ENCODE measurements around the gene STOML1.
"Not testable (repeated sequence)": the region's sequence is repeated elsewhere in the genome, so short reads cannot be mapped to it uniquely, and the experiment has no call there.

STOML1 gene

GRCh38 chr15:73986776-73987056 is 5.4 kb downstream of the STOML1 start:
- DNase-seq (ENCODE audit: low read depth) = no peak

GRCh38 chr15:73986055-73986775 is 5.9 kb downstream of the STOML1 start:
- no peak for DNase-seq (ENCODE audit: low read depth)

DNA sequence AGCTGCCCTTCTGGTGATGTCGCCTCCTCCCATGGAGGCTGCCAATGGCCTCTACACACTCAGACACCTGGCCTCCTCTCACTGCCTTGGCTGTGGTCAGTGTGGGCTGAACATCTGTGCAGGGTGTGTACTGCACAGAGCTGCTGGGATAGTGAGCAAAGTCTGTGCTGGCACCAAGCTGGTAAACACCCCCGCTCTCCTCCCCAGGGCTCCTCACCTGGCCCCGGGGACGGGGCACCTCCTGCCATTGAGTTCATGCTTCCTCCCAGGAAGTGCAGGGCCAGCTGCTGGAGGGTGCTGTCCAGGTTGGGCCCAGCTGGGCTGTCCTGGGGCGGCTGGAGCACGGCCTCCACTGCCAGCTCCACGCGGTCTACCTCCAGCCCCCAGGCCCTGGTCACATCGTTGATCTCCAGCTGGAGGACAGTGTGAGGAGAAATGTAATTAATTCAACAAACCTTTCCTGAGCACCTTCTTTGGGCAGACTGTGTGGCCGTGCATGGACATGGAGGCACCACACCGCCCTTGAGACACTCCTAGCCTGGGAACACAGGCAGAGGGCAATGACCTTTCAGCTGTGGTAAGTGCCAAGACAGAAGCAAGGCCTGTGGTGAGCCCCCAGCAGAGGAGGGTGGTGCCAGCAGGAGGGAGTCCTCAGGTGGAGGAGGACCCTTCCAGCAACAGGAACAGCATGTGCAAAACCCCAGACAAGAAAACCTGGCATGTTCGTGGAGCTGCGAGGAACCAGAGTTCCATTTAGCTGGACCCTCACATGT is 6.8 kb downstream of the STOML1 start:
- DNase-seq (ENCODE audit: low read depth) = no peak

DNA sequence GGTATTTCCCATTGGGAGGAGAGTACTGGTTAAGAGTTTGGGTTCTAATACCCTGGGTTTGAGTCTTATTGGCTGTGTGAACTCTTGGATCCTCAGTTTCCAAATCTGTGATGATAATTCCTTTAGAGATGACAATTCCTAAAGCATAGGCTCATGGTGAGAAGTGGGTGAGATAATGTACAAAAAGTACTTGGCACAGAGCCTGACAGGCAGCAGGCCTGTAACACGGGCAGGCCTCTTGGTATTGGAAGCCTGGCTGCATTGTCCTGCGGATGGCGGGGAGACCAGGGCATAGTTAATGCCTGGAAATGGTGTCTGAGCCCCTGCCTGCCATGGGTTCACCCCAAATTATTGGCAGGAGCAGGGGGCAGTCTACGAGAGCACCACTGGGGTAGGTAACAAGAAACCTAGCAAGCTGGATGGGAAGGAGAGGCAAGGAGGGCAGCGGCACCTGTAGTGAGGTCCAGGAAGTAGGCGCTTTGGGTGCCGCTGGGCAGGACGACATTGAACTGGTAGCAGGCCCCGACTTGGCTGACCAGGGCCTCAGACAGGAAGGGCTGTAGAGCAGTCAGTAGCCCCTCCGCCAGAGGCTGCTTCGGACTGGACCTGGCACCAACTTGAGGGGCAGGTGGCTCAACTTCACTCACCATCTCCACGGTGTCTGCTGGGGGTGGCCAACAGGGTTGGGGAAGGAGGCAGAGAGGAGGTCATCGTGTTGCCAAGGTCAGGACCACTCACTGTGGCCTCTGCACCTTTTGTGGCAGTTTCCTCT is 7.7 kb downstream of the STOML1 start:
- no peak for DNase-seq (ENCODE audit: low read depth)

DNA sequence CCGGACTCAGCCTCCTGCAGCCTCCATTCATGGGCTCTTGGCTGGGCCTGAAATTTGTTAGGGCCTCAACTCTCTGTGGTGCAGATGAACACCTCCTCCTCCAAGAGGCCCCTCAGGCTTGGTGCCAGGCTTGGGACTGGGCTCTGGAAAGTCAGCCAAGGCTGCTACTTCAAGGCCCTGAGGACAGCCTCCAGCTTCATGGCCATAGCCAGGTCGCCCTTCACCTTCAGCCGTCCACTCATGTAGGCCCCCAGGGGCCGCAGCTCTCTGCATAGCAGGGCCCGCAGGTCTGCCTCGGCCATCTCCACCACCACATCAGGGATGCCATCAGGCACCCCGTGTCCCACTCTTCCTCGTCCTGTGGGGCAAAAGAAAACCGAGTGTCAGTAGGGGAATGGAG is 8.3 kb downstream of the STOML1 start:
- DNase-seq (ENCODE audit: low read depth) = no peak

DNA sequence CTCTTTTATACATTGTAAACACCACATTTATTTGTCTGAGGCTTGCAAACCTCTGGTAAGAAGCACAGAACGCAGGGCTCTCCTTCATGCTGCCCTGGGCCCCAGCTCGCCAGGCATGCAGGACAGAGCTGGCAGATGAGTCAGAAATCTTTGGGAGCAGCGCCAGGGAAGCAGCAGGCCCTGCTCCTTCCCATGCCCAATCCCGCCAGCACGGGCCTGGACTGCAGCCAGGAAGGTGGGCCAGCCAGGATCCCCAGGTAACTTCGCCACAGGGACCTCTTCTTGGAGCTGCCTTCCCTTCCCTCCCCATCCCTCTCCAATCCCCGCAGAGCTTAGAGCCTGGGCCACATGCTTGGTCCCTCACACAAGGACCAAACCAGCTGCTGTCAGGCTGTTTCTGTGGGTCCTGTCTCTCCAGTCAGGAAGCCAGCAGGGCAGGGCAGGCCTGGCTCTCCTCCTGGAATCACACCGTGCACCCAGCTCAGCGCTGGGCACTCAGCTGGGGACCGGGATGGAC is 8.8 kb downstream of the STOML1 start:
- peak; percentile 79 for DNase-seq (ENCODE audit: low read depth)

GRCh38 chr15:73982222-73982962 is 9.7 kb downstream of the STOML1 start:
- DNase-seq (ENCODE audit: low read depth) = peak; percentile 92

DNA sequence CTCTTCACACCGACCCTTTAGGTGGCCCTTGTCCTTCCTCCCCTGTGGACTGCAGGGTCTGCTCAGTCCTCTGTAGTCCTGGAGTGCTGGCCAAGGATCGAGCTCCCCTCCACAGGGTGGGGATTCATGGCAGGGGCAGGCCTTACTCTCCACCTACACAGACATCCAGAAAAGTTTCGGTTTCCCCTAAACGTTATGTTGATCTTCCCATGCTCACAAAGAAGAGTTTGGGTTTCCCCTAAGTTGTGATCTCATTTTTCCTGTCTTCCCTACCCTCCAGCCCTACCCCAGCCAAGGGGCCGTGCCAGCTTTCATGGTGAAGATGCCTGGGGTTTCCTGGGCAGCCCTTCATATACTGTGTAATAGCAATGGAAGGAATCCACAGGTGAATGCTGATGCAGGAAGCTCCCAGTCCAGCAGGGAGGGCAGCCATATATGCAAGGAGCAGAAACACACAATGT is 10.3 kb downstream of the STOML1 start:
- DNase-seq (ENCODE audit: low read depth) = no peak

DNA sequence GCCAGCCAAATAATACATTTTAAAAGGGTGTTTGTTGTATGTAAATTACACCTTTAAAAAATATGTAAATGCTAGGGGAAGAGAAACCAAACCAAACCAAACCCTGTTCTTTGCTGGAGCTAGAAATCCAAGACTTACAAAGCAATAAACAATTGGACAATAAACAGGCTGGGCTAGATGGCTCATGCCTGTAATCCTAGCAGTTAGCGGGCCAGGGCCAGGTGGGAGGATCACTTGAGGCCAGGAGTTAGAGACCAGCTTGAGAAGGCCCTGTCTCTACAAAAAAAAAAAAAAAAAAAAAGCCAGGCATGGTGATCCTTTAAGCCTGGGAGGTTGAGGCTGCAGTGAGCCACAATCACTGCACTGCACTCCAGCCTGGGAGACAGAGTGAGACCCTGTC is 12.5 kb downstream of the STOML1 start:
- DNase-seq (ENCODE audit: low read depth) = no peak

DNA sequence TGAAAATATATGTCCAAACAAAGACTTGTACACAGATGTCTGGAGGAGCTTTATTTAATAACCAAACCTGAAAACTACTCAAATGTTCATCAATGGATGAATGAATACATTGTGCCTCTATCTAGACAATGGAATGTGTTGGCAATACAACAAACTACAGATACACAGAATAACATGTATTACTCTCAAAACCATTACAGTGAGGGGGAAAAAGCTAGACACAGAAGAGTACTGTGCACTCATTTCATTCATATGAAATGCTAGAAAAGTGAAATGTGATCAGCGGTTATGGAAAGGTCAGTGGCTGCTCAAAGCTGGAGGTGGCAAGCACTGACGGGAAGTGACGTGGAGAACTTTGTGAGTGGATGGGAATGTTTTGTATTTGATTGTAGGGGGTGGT is 13.2 kb downstream of the STOML1 start:
- no peak for DNase-seq (ENCODE audit: low read depth)

GRCh38 chr15:73975440-73976125 is 16.5 kb downstream of the STOML1 start:
- not testable (repeated sequence) for DNase-seq (ENCODE audit: low read depth)

- DNase-seq (ENCODE audit: low read depth) = not testable (repeated sequence)
These were observed 18.4 kb downstream of the STOML1 start for GRCh38 chr15:73973683-73974200.

- peak; percentile 68 for DNase-seq (ENCODE audit: low read depth)
These were observed 19.0 kb downstream of the STOML1 start for GRCh38 chr15:73972984-73973682.

DNA sequence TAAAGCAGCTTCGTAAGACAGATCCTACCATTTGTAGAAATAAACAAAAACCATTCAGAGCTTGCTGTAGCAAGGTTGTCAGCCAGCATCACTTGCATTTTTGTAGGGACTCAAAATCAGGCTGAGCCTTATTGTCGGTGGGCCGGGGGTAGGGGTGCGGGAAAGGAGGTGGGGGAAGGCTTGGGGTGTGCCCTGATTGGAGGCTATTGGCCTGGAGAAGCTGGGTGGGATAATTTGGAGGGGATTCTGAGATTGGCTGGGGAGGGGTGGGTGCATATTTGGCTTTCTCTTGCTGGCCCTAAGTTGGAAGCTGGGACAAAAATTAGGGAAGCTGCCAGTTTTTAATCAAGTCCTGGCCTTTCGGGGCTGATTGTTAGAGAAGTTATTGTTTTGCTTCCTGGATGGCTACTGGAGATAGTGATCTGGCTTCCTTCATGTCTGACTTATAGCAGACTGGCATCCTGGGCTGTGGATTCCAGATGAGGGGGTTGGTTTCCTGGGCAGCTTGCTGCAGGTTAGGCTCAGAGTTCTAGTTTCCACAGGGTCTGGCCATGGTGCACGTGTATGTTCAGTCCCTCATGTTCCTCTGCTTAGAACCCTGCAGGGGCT is 22.8 kb downstream of the STOML1 start:
- DNase-seq (ENCODE audit: low read depth) = no peak

- no peak for DNase-seq (ENCODE audit: low read depth)
These were observed 23.6 kb downstream of the STOML1 start for GRCh38 chr15:73968461-73968860.

- peak; percentile 52 for DNase-seq (ENCODE audit: low read depth)
These were observed 26.4 kb downstream of the STOML1 start for GRCh38 chr15:73965758-73966113.

DNA sequence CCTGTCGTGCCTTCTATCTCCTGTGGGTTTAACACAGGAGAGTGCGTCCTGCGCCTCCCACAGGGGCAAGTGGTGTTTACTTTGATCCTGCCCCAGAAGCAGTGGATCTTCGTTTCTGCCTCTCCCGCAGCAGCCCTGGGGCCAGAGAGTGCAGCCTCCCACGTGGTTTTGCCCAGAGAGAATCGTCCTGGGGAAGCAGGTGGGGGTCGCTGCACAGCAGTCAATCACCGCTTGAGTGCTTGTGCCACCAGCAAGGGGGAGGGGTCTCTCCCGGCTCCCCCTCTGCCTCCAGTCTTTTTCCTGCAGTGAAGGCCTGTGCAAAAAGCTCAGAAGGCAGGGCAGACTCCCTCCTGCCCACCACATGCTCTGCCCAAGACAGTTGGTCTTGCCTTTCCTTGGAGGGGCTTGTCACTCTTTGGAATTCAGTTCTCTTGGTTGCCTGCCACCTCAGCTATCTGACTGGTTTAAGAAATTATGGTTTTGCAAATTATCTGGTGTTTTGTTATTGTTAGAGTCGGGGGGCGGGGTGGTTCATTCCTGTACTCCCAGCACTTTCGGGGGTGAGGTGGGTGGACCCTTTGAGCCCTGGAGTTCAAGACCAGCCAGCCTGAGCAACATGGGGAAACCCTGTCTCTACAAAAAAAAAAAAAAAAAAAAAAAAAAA is 26.9 kb downstream of the STOML1 start:
- no peak for DNase-seq (ENCODE audit: low read depth)

GRCh38 chr15:73964736-73965093 is 27.4 kb downstream of the STOML1 start:
- peak; percentile 43 for DNase-seq (ENCODE audit: low read depth)

- no peak for DNase-seq (ENCODE audit: low read depth)
These were observed 29.7 kb downstream of the STOML1 start for GRCh38 chr15:73962433-73962832.

Measured in fibroblast of gingiva (primary cell).